Fibroblast of skin of back (primary cell): Measurements from ENCODE around the gene RNF208. TPM values are rescaled to one million over a fixed set of nuclear protein-coding genes. Genes with fewer than 3 reads are reported as not detected.

Experiments used
- DNase-seq: peaks from one replicate; pipeline ENCODE4 v3.0.0-alpha.2; 2013
- polyA plus RNA-seq, 2 experiments: library from polyadenylated mRNA; unstranded; fragments of 120-200 nt; gene quantifications; one replicate each; pipeline ENCODE4 v1.2.1, GENCODE V29; 2013; ENCODE audit not compliant: insufficient read length in 2 of 2

RNF208 gene
- 2.6 TPM for polyA plus RNA-seq (2013, experiment 1 of 2; ENCODE audit: insufficient read length)
- polyA plus RNA-seq (2013, experiment 2 of 2; ENCODE audit: insufficient read length) = 3.8 TPM

GRCh38 chr9:137222190-137223077 lies at the start of gene RNF208:
Gene RNF208, minus strand, starts transcription at chr9:137222240. Its CDS starts 1,028 bp downstream, at chr9:137221212.
- no peak for DNase-seq

DNA sequence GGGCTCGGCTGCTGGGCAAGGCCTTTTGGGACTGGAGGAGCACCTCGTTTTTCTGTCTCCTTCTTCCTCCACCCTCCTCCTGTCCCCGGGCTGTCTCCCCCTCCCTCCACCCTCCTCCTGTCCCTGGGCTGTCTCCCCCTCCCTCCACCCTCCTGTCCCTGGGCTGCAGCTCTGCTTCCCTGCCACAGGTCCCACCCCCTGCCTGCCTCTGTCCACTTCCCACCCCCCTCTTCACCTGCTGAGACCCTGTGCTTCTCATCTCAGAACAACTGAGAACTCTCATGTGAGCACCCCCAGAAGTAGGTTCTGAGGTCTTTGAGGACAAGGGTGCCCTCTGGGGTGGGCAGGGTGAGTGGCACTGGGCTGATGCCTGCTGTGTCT lies 49.6 kb upstream of the RNF208 start:
- no peak for DNase-seq

- DNase-seq = no peak
These were observed 49.1 kb upstream of the RNF208 start for GRCh38 chr9:137270929-137271695.

GRCh38 chr9:137269231-137269772 lies 47.3 kb upstream of the RNF208 start:
- DNase-seq = no peak

DNA sequence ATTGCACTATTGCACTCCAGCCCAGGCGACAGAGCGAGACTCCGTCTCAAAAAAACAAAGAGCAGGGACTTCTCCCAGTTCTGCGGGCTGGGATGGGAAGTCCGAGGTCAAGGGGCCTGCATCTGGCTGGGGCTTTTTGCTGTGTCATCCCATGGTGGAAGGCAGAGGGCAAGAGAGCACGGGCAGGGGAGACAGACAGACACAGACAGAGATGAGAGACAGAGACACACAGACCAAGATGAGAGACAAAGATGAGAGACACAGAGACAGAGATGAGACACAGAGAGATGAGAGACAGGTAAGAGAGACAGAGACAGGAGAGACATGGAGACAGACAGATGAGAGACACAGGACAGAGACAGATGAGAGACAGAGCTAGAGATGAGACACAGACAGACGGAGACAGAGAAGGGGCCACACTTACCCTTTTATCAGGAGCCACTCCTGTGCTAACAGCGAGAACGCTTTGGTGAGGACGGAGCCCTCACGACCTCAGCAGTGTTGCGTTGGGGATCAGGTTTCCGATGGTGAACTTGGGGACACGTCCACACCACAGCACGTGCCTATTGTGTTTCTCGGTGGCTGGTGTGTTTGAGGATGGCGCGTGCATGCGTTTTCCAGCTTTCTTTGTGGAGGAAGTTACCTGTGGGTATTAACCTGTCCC lies 46.6 kb upstream of the RNF208 start:
- DNase-seq = no peak

- DNase-seq = no peak
These were observed 45.9 kb upstream of the RNF208 start for GRCh38 chr9:137267933-137268355.

GRCh38 chr9:137266585-137267453 lies 44.8 kb upstream of the RNF208 start:
- no peak for DNase-seq

DNA sequence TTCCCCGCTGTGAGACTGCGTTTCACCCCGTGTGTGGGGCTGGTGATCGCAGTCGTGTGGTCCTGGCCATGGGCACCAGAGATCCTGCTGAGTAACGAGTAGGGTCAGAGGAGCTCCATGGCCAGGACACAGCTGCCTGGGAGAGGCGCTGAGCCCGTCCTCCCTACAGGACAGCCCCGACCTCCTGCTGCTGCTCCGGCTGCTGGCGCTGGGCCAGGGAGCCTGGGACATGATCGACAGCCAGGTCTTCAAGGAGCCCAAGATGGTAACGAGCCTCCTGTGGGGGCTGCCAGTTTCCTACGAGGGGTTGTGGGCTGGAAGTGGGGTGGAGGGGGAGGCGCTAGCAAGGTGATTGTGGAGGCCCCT lies 44.1 kb upstream of the RNF208 start:
- DNase-seq = no peak

- no peak for DNase-seq
These were observed 43.6 kb upstream of the RNF208 start for GRCh38 chr9:137265496-137266161.

- DNase-seq = no peak
These were observed 42.0 kb upstream of the RNF208 start for GRCh38 chr9:137264067-137264466.

- no peak for DNase-seq
These were observed 41.5 kb upstream of the RNF208 start for GRCh38 chr9:137263506-137263905.

DNA sequence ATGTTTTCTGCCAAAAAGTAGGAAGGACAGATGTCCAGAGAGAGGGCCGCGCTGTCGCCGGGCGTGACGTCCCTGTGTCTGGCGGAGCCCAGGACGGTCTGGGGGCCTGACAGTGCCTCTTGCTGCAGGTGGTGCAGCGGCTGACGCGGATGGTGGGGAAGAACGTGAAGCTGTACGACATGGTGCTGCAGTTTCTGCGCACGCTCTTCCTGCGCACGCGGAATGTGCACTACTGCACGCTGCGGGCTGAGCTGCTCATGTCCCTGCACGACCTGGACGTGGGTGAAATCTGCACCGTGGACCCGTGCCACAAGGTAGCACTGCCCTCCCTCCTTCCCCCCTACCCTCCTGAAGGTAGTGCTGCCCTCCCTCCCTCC lies 40.9 kb upstream of the RNF208 start:
- no peak for DNase-seq

- DNase-seq = peak; percentile 56
These were observed 40.3 kb upstream of the RNF208 start for GRCh38 chr9:137262173-137262908.

- DNase-seq = no peak
These were observed 34.8 kb upstream of the RNF208 start for GRCh38 chr9:137256856-137257255.

GRCh38 chr9:137256362-137256761 lies 34.3 kb upstream of the RNF208 start:
- no peak for DNase-seq

DNA sequence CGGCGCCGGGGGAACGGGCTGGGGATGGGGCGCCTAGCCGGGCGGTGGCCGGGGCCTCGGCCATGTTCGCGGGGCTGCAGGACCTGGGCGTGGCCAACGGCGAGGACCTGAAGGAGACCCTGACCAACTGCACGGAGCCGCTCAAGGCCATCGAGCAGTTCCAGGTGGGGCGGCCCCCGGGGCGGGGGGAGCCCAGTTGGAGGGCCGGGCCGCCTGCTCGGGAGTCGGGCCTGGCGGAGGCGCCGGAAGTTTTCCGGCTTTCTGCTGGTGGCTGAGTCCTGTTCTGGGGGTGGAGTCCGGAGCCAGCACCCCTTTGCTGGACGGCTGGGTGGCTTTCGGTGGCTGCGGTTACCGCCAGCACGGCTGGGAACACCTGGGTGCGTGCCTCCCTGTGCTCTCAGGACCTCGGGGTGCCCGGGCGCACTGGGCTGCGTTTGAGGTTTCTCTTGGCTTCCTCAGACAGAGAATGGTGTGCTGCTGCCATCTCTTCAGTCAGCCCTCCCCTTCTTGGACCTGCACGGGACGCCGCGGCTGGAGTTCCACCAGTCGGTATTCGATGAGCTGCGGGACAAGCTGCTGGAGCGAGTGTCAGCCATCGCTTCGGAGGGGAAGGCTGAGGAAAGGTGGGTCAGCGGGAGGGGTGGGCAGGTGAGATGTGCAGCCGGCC lies 33.5 kb upstream of the RNF208 start:
- DNase-seq = peak; percentile 44

- DNase-seq = peak; percentile 86
These were observed 32.8 kb upstream of the RNF208 start, which contains the start of gene NELFB for GRCh38 chr9:137254624-137255447. Gene NELFB, plus strand, starts transcription at chr9:137255327.

GRCh38 chr9:137253717-137254623 lies 31.9 kb upstream of the RNF208 start:
- no peak for DNase-seq
